HG03039 (cell line): ENCODE results near the gene KRTAP5-6.

ENCODE experiments used
- ATAC-seq: cut with Tn5 transposase; IDR thresholded peaks from one replicate; pipeline ENCODE4 v1.9.1; 2021; ENCODE audit warnings: mild to moderate bottlenecking, moderate library complexity; ENCODE audit not compliant: unreplicated experiment

Gene KRTAP5-6

DNA sequence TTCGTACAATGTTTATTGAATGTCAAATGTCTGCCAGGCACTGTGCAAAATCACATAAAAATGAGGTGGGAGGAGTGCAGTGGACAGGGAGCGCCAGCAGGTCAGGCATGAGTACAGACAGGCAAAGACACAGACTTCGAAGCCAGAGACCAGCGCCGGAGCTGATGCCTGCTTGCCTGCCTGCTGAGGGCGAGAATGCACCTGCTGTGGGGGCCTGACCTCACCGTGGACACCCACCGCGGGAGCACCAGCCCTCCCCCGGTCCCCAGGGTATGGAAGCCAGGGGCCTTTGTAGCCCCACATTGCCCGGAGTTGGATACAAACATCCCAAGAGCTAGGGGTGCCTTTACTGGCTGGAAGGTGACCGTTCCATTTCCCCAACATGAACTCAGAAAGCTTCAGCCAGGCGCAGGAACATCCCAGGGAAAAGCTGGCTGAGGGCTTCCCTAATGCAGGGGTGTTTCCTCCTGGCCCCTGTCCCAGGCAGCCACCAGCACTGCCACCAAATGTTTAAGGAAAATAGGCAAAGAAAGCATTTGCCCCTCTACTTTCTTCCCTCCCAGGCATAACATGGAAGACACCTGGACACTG, 35.5 kb downstream of the KRTAP5-6 start:
- no peak for ATAC-seq

DNA sequence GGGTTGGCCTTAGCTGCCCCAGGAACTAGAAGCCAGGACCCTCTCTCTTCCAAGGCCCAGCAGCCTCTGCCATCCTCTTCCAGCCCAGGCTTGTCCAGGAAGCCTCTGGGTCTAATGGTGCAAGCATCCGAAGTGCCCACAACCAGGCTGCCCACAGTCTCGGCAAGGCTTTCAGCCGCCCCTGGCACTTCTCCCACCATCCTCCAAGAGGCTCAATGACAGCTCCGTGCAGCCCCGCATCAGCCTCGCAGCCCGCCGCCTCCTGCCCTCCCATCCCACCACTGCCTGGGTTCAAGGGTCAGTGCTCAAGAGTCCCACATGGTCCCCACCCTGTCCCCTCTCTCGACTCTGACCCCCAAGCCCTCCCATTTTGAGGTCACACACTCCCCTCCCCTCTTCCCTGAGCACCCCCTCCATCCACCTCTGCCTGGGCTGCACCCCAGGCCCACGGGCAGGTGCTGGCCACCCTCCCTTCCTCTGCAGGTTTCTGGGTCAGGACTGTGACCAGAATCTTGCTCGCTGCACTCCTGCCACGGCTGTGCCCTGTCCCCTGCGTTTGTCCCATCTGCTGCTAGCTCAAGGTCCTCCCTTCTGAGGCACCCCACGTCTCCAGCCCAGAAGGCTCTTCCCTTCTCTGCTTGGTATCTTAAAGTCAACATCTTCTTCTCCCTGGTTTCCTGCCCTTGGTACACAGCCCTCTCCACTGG, 36.2 kb downstream of the KRTAP5-6 start:
- no peak for ATAC-seq

DNA sequence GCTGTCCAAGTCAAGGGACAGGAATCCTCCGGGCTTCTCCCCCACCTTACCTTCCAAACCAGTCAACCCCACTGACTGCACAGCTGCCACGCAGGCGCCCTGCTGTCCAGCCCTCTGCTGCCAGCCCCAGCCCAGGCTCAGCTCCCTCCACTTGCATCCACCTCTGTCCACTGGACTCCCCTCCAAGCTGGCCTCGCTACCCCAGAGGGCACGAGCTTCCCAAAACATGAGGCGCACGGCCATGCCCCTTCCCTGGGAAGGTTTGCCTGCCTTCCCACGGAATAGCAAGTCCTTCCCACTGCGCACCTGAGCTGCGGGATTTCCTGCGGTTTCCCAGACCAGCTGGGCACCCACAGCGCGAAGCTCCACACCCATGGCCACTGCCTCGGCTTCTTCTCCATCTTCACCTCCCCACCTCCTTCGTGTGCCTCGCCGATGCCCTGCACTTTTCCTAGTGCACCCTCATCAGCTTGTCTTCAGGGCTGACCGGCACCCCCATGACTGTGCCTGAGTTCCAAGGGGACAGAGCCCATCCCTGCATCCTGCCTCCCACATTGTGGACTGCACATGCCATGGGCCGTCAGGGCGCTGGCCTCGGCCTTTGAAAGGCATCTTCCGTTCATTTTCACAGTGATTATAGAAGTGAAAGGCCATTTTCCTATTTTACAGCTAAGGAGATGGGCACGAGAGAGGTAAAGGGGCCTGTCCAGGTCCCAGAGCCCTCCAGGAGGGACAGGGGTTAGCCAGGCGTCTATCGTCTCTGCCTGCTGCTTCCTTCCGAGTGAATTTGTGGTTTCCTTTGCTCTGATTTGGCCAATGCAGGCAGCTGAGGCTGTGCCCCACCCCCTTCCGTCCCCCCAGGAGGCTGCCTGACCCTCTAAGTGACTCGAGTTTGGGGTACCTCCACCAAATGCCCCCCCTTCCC, 37.0 kb downstream of the KRTAP5-6 start:
- no peak for ATAC-seq

DNA sequence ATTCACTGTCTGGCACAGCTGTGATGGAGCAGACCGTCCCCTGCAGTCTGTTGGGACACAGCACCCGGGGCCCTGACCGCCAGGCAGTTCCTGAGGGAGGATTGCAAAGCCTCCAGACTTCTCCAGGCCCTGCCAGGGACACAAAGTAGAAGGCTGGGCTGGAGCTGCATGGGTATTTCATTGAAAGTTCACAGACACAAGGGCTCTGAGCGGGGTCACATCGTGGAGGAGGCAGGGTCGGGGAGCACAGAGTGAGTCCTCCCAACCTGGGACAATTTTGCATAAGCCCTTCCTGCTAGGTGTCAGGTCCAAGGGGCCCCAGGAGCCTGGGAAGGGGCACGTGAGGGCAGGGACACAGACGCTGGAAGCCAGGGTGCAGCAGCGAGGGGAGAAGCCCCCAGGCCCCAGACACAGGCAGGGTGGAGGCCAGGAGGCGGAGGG, 37.7 kb downstream of the KRTAP5-6 start:
- ATAC-seq = no peak

DNA sequence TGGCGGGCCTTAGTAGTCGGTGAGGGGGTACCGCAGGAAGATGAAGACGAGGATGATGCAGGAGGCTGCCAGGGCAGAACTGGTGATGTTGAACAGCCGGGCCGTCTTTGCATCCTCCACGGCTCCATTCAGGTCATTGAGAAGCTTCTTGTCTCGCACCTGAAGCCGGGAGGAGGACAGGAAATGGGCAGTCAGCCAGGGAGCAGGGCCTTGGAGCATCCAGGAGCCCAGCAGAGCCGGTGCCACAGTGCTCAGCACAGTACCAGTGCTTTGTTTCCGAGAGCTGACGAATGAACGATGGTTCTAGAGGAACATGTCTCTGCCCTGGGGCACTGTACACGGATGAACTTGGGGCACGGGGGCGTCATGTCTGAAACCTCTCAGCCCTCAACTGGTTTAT, 38.3 kb downstream of the KRTAP5-6 start:
- ATAC-seq = no peak

DNA sequence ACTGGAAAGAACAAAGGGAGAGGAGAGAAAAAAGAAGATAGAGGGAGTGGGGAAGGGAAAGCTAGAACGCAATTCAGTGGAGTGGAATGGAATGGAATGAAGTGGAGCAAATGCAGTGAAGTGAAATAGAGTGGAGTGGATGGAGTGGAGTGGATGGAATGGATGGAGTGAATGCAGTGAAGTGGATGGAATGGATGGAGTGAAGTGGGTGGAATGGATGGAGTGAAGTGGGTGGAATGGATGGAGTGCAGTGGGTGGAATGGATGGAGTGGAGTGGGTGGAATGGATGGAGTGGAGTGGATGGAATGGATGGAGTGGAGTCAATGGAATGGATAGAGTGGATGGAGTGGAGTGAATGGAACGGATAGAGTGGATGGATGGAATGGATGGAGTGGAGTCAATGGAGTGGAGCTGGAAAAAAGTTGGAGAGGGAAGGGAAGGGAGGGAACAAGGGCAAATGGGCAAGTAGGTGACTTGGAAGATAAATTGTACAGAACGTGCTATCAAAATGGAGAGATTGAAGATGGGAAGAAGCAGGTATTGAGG, 39.5 kb downstream of the KRTAP5-6 start:
- no peak for ATAC-seq

DNA sequence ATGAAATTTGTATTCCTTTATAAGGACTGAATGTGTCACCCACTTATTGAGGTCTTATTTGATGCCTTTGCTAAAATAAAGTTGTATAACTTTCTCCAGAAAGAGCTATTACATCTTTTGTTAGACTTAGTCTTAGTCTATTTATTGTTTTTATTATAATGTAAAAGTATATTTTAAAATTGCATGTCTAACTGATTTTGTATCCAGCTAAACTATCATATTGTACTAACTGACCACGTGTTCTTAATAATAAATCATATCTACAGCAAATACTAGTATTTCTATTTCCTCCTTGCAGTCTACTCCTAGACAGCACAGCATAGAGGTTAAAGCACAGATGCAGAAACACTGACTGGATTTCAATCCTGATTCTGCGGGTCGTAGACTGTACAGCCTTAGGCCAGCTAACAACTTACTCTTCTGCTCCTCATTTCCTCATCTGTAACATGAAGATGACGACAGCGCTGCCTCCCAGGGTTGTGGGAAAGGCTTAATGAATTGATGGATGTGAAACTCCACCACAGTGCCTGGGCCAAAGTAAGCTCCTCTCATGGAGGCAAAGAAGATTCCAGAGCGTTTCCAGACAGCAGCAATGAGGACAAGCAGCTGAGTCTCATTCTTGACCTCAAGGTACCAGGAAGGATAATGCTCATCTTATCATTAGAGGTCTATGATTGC, 40.2 kb downstream of the KRTAP5-6 start:
- ATAC-seq = no peak

DNA sequence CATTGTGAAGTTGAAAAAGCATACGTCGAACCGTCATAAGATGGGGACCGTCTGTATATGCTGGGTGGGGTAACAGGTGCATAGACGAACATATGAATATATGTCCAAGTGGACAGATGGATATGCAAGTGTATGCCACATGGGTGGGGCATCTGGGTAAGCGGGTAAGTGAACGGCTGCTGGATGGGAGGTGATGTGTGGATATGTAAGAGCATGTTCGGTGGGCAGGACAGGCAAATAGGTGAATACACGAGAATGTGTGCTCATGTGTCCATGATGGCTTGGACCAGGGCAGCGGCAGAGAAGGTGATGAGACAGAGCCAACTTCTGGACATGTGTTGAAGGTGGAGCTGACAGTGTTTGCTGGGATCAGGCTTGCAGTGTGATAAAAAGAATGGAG, 41.4 kb downstream of the KRTAP5-6 start:
- ATAC-seq = no peak

DNA sequence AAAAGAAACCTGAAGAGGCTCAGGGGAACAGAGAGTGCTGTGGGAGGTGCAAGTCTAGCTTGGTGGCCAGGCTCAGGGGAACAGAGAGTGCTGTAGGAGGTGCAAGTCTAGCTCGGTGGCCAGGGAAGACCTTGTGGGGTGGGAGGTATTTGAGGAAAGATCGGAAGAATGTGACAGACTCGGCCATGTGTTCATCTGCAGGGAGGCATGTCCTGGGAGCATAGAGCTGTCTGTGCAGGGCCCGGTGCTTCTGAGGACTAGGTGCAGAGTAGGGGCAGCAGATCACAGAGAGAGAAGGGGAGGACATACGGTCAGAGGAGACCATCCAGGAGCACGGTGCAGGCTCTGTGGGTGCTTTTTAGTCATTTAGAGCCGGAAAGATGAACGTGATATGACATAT, 42.6 kb downstream of the KRTAP5-6 start:
- no peak for ATAC-seq

DNA sequence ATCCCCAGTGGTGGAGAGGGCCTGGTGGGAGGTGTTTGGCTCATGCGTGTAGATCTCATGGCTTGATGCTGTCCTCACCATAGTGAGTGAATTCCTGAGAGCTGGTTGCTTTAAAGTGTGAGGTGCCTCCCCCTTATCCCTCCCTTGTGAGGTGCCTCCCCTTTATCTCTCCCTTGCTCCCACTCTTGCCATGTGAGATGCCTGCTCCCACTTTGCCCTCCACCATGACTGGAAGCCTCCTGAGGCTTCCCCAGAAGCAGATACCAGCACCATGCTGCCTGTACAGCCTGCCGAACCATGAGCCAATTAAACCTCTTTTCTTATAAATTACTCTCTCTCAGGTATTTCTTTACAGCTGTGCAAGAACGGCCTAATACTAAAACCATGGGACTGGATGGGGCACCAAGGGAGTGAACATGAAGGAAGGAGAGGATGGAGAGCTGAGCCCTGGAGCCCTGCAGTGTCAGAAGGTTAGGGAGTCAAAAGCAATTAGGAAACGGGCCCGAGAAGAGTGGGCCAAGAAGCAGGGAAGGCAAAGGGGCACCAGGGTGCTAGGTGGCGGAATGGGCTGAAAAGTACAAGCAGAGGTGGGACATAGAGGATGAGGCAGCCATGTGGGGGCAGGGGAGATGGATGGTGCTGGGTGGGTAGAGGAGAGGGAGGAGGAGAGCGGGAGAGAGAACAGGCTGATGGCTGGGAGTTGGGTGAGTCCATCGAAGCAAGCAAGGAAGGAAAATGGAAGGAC, 44.0 kb downstream of the KRTAP5-6 start:
- ATAC-seq = no peak

DNA sequence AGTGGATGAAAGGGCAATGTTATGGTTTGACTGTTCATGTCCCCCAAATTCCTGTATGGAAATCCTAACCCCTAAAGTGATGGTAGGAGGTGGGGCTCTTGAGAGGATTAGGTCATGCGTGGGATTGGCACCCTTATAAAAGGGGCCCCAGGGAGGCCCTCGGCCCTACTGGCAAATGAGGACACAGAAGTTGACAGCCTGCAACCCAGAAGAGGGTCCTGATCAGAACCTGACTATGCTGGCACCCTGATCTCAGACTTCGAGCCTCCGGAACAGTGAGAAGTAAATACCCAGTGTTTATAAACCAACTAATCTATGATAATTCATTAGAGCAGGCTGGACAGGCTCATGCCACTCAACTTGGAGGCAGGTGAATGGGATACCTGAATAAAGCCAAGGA, 44.7 kb downstream of the KRTAP5-6 start:
- no peak for ATAC-seq

DNA sequence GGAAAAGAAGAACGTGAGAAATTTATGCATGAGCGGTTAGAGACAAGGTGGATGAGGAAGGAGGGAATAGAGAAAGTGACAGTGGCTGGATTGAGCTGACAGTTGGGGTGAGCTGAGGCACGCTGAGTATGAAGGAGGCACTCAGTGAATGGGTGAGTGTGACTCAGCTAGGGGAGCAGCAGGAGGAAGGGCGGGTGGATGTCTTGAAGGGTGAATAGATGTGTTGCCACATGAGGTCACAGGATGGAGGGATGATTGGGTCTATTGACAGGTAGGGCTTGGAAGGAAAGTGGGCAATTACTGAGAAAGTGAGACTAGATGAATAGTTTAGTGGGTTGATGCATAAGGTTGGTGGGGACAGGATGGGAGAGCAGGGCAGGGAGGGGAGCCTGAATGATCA, 45.4 kb downstream of the KRTAP5-6 start:
- no peak for ATAC-seq

DNA sequence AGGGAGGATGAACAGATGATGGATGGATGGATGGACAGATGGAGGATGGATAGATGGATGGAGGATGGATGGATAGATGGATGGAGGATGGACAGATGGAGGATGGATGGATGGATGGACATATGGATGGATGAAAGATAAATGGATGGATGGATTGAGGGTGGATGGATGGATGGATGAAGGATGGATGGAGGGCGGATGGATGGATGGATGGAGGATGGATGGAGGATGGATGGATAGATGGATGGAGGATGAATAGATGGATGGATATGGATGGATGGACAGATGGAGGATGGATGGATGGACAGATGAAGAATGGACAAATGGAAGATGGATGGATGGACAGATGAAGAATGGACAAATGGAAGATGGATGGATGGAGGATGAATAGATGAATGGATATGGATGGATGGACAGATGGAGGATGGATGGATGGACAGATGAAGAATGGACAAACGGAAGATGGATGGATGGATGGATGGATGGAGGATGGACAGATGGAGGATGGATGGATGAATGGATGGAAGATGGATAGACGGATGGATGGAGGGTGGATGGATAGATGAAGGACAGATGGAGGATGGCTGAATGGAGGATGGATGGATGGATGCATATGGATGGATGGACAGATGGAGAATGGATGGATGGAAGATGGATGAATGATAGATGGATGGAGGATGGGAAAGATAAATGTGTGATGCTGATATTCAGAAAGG, 46.0 kb downstream of the KRTAP5-6 start:
- ATAC-seq = no peak

DNA sequence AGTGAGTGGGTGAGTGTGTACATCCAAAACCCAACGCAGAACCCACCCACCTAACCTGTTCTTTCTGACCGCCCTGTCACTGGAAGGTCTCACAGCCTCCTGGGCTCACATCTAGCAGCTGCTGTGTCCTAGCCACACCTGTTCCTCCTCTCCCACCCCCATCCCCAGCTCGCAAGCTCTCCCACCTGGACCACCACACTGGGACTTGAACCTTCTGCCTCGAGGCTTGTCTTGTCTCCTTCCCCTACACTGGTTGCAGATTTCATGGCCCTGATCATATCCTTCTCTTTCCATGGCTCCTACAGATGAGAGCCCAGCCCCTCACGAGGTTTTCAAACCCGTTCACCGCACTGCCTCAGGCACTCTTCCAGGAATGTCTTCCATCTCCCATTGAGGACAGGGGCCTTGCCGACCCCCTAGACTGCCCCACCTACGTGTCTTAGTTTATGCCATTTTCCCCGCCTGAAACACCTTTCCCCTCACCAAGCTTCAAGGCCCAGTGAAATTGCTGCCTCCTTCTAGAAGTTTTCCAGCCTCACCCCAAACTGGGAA, 46.7 kb downstream of the KRTAP5-6 start:
- no peak for ATAC-seq

DNA sequence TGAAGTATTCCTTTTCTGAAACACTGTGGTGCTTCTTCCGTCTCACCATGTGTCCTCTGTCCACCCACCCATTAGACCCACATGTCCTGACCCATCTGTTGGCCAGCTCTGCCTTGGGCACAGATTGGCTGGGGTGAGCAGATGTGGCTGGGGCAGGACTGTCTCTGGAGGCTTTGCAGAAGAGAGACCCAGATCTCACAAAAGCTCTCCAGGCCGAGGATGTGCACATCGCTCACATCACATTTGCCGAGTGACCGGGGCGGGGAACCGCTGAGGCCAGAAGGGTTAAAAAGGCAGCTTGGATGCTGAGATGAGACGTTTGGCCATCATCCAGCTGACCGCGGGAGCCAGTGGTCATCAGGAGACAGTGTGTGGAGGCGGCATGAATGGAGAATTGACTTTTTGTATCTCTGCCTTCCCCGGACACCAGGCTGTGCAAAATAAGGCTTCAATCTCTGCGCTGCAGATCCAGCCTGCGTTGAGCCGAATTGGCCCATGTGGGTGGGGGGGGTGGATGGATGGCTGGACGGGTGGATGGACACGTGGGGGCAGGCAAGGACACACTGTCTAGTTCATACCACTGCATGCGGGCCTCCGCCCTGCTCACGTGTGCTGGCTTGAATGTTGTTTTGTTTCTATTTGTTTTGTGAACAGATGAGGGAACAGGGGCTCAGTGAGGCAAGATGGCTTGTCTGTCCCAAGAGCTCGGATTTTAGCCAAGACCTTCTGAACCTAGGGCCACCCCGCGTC, 47.3 kb downstream of the KRTAP5-6 start:
- no peak for ATAC-seq

DNA sequence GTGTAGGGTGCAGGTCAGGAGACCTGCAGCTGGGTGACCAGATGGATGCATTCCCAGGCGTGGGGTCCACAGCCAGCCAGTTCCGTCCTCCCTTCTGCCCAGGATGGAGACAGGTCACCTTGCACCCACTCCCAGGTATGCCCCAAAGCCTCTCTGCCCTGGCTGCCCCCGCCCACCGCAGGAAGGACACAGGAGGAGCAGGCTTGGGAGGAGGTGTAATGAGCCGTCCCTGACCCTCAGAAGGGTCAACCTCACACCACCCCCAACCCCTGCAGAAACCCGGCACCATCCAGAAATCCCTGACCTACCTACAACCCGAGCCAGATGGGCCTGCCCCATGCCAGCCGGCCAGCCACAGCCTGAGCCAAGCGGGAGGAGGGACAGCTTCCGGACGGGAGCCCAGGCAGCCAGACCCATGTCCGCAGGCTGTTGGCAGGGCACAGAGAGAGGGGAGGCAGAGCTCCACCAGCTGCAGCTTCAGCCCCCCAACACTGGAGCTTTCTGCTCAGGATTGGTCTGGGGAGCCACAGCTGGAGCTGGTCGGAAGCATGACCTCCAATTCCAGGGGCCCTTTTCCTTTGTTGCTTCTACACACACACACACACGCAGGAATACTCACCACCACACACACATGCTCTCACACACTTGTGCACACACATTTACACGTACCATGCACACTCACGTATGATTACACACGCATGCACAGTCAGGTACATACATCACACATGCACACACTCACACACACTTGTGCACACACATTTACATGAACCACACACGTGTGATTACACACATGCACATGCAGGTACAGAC, 48.1 kb downstream of the KRTAP5-6 start:
- ATAC-seq = no peak

DNA sequence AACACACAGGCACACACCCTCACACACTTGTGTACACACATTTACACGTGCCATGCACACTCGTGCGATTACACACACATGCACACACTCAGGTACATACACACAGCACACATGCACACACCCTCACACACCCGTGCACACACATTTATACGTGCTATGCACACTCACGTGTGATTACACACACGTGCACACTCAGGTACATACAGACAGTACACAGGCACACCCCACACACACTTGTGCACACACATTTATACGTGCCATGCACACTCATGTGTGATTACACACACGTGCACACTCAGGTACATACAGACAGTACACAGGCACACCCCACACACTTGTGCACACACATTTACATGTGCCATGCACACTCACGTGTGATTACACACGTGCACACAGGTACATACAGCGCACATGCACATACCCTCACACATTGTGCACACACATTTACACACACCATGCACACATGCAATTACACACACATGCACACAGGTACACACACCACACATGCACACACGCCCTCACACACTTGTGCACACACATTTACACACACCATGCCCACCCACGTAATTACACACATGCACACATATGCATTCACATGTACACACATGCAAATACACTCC, 48.8 kb downstream of the KRTAP5-6 start:
- ATAC-seq = no peak
